Testis (tissue), 2 donors: ENCODE results near the gene KLHL5.

Experiments used
- CTCF ChIP-seq, 3 experiments: fragments of 450-650 bp in 2 of 3; fragments of 200-600 bp in 1 of 3; sonication (generic) in 1 of 3; IDR thresholded peaks; one replicate each; pipeline ENCODE4 v1.5.1; 2016 to 2019; ENCODE audit warnings: antibody characterized with exemption in 3 of 3, mild to moderate bottlenecking in 2 of 3, moderate library complexity in 1 of 3
- POLR2A ChIP-seq: fragments of 450-650 bp; IDR thresholded peaks from one replicate; pipeline ENCODE4 v1.6.1; 2017; ENCODE audit warnings: antibody characterized with exemption, mild to moderate bottlenecking, moderate library complexity

- TF ChIP-seq CTCF (IDR thresholded peaks at IDR 0.05) = no peak
- no peak for TF ChIP-seq POLR2A
Measured at GRCh38 chr4:39104255-39104654, 42.2 kb downstream of the KLHL5 start.
